CD4-positive, CD25-positive, alpha-beta regulatory T cell (primary cell): Measurements from ENCODE around the gene LRRTM4. TPM values are rescaled to one million over a fixed set of nuclear protein-coding genes. Genes with fewer than 3 reads are reported as not detected.

Experiments
- ATAC-seq, 2 donors: fragments of 150-1000 bp; cut with Tn5 transposase; one replicate each; pipeline ENCODE4 v1.10.0; 2021; ENCODE audit warnings: low read depth in 2 of 2, moderate number of reproducible peaks in 2 of 2, moderate library complexity in 1 of 2
- DNase-seq, 3 donors: peaks; one replicate each; pipeline versions ENCODE4 v3.0.0 to v3.0.0-alpha.2; 2012 to 2022; ENCODE audit warnings: mixed read lengths in 1 of 3
- H3K27ac ChIP-seq: one replicate; pipeline ENCODE4 v1.7.0; 2013; ENCODE audit warnings: mild to moderate bottlenecking, low read length; ENCODE audit not compliant: insufficient read depth, poor library complexity, severe bottlenecking
- H3K27me3 ChIP-seq: one replicate; pipeline ENCODE4 v1.7.0; 2013; ENCODE audit warnings: low read length; ENCODE audit not compliant: control insufficient read depth, insufficient read depth
- H3K36me3 ChIP-seq: one replicate; pipeline ENCODE4 v1.7.0; 2013; ENCODE audit warnings: mild to moderate bottlenecking, low read length, moderate library complexity; ENCODE audit not compliant: control insufficient read depth, insufficient read depth
- H3K4me1 ChIP-seq: 2 replicates; pipeline ENCODE4 v1.7.0; 2013; ENCODE audit warnings: mild to moderate bottlenecking, low read length; ENCODE audit not compliant: insufficient read depth, control insufficient read depth, poor library complexity, severe bottlenecking
- H3K4me3 ChIP-seq: one replicate; pipeline ENCODE4 v1.7.0; 2013; ENCODE audit warnings: low read depth, mild to moderate bottlenecking, low read length, moderate library complexity
- H3K9me3 ChIP-seq, 2 experiments: 1 replicate in 1 of 2; 2 replicates in 1 of 2; pipeline ENCODE4 v1.7.0; 2013; ENCODE audit warnings: low read length in 2 of 2, mild to moderate bottlenecking in 1 of 2, moderate library complexity in 1 of 2; ENCODE audit not compliant: control insufficient read depth in 2 of 2
- H3K27ac Mint-ChIP-seq, 3 donors: one replicate each; pipeline ENCODE4 v1.8.0; 2020 to 2022; ENCODE audit warnings: mild to moderate bottlenecking in 3 of 3, mixed read lengths in 3 of 3, moderate library complexity in 2 of 3
- H3K27me3 Mint-ChIP-seq: one replicate; pipeline ENCODE4 v1.8.0; 2022; ENCODE audit warnings: mild to moderate bottlenecking, mixed read lengths
- H3K36me3 Mint-ChIP-seq: one replicate; pipeline ENCODE4 v1.8.0; 2020; ENCODE audit warnings: mixed read lengths
- H3K4me1 Mint-ChIP-seq, 4 donors: one replicate each; pipeline ENCODE4 v1.8.0; 2020 to 2022; ENCODE audit warnings: mixed read lengths in 4 of 4, mild to moderate bottlenecking in 1 of 4
- H3K4me3 Mint-ChIP-seq, 4 donors: one replicate each; pipeline ENCODE4 v1.8.0; 2020 to 2022; ENCODE audit warnings: mild to moderate bottlenecking in 4 of 4, mixed read lengths in 4 of 4, moderate library complexity in 3 of 4
- H3K9me3 Mint-ChIP-seq, 7 donors: one replicate each; pipeline ENCODE4 v1.8.0; 2020 to 2022; ENCODE audit warnings: mixed read lengths in 7 of 7, mild to moderate bottlenecking in 3 of 7, moderate library complexity in 2 of 7
- polyA plus RNA-seq, 4 donors: library from polyadenylated mRNA; unstranded; fragments of 300-500 nt; fragmentation: Illumina TruSeq; gene quantifications; one replicate each; pipeline ENCODE4 v1.2.3, GENCODE V29; 2021
- total RNA-seq: library from RNA; stranded (reverse); gene quantifications from one replicate; pipeline ENCODE4 v1.2.3, GENCODE V29; 2022

Gene LRRTM4
- total and polyA plus RNA-seq, 5 donors from 2014 or later: not detected

GRCh38 chr2:77418537-77418936 is 103.6 kb downstream of the LRRTM4 start:
- Mint-ChIP-seq H3K4me3 (no peak overlapping the region), H3K27ac (no peak overlapping the region), H3K4me1 (no peaks in the 10 kb centered on the region), H3K9me3 (peaks cover 0 to 13% (median 8%) of the 10 kb centered on the region in 7 donors), H3K27me3 (no peaks in the 10 kb centered on the region), H3K36me3 (no peaks in the 10 kb centered on the region)
- Histone ChIP-seq H3K4me3 (no peak overlapping the region), H3K27me3 (no peaks in the 10 kb centered on the region), H3K9me3 (peaks cover 0 to 4% of the 10 kb centered on the region in 2 experiments), H3K36me3 (no peaks in the 10 kb centered on the region), H3K27ac (no peak overlapping the region), H3K4me1 (no peaks in the 10 kb centered on the region)
- no peak for DNase-seq
- ATAC-seq: no peak

GRCh38 chr2:77404189-77404588 is 118.0 kb downstream of the LRRTM4 start:
- no peaks in the 10 kb centered on the region for H3K27me3 ChIP-seq
- peaks cover 0 to 2% of the 10 kb centered on the region in 2 experiments for H3K9me3 ChIP-seq
- H3K27ac ChIP-seq: no peak overlapping the region
- no peak for ATAC-seq
- no peak overlapping the region for H3K4me3 ChIP-seq
- Mint-ChIP-seq H3K4me1 (no peaks in the 10 kb centered on the region), H3K27me3 (no peaks in the 10 kb centered on the region), H3K36me3 (no peaks in the 10 kb centered on the region), H3K9me3 (peaks cover 0 to 16% (median 11%) of the 10 kb centered on the region in 7 donors), H3K27ac (no peak overlapping the region), H3K4me3 (no peak overlapping the region)
- DNase-seq: no peak
- H3K4me1 ChIP-seq: no peaks in the 10 kb centered on the region
- no peaks in the 10 kb centered on the region for H3K36me3 ChIP-seq

- H3K9me3 ChIP-seq: peaks cover 3 to 4% of the 10 kb centered on the region in 2 experiments
- ATAC-seq: no peak
- H3K9me3 Mint-ChIP-seq: peaks cover 0 to 17% (median 9%) of the 10 kb centered on the region in 7 donors
- H3K4me3 Mint-ChIP-seq: no peak overlapping the region
- H3K27me3 ChIP-seq: no peaks in the 10 kb centered on the region
- no peaks in the 10 kb centered on the region for H3K4me1 Mint-ChIP-seq
- no peaks in the 10 kb centered on the region for H3K4me1 ChIP-seq
- H3K27ac ChIP-seq: no peak overlapping the region
- no peaks in the 10 kb centered on the region for H3K36me3 Mint-ChIP-seq
- H3K36me3 ChIP-seq: no peaks in the 10 kb centered on the region
- no peak for DNase-seq
- H3K27me3 Mint-ChIP-seq: no peaks in the 10 kb centered on the region
- no peak overlapping the region for H3K4me3 ChIP-seq
- no peak overlapping the region for H3K27ac Mint-ChIP-seq
Measured at GRCh38 chr2:77398970-77399600, 123.1 kb downstream of the LRRTM4 start.

GRCh38 chr2:77397763-77398162 is 124.4 kb downstream of the LRRTM4 start:
- Histone ChIP-seq H3K4me3 (no peak overlapping the region), H3K4me1 (no peaks in the 10 kb centered on the region), H3K27ac (no peak overlapping the region), H3K36me3 (no peaks in the 10 kb centered on the region), H3K9me3 (peaks cover 3 to 4% of the 10 kb centered on the region in 2 experiments), H3K27me3 (no peaks in the 10 kb centered on the region)
- Mint-ChIP-seq H3K27me3 (no peaks in the 10 kb centered on the region), H3K4me1 (no peaks in the 10 kb centered on the region), H3K27ac (peak overlapping the region in 1 of 3 donors; percentile 20), H3K9me3 (peaks cover 6 to 18% (median 8%) of the 10 kb centered on the region in 7 donors), H3K36me3 (no peaks in the 10 kb centered on the region), H3K4me3 (no peak overlapping the region)
- ATAC-seq (no peak), DNase-seq (no peak)

GRCh38 chr2:77395011-77395410 is 127.2 kb downstream of the LRRTM4 start:
- no peaks in the 10 kb centered on the region for H3K27me3 Mint-ChIP-seq
- no peak overlapping the region for H3K4me3 Mint-ChIP-seq
- no peaks in the 10 kb centered on the region for H3K36me3 Mint-ChIP-seq
- ATAC-seq: no peak
- no peak for DNase-seq
- no peaks in the 10 kb centered on the region for H3K4me1 ChIP-seq
- no peak overlapping the region for H3K4me3 ChIP-seq
- peaks cover 3 to 4% of the 10 kb centered on the region in 2 experiments for H3K9me3 ChIP-seq
- H3K36me3 ChIP-seq: no peaks in the 10 kb centered on the region
- H3K27ac Mint-ChIP-seq: no peak overlapping the region
- H3K4me1 Mint-ChIP-seq: no peaks in the 10 kb centered on the region
- peaks cover 3 to 22% (median 6%) of the 10 kb centered on the region in 7 donors for H3K9me3 Mint-ChIP-seq
- H3K27ac ChIP-seq: no peak overlapping the region
- no peaks in the 10 kb centered on the region for H3K27me3 ChIP-seq

GRCh38 chr2:77391119-77391518 is 131.1 kb downstream of the LRRTM4 start:
- Mint-ChIP-seq H3K27me3 (no peaks in the 10 kb centered on the region), H3K4me3 (no peak overlapping the region), H3K36me3 (no peaks in the 10 kb centered on the region), H3K9me3 (peaks cover 0 to 16% (median 6%) of the 10 kb centered on the region in 7 donors), H3K27ac (no peak overlapping the region), H3K4me1 (no peaks in the 10 kb centered on the region)
- H3K27me3 ChIP-seq: no peaks in the 10 kb centered on the region
- H3K27ac ChIP-seq: no peak overlapping the region
- peaks cover 0 to 5% of the 10 kb centered on the region in 2 experiments for H3K9me3 ChIP-seq
- no peaks in the 10 kb centered on the region for H3K4me1 ChIP-seq
- ATAC-seq: no peak
- H3K36me3 ChIP-seq: no peaks in the 10 kb centered on the region
- no peak overlapping the region for H3K4me3 ChIP-seq
- no peak for DNase-seq

- Histone ChIP-seq H3K27ac (no peak overlapping the region), H3K4me1 (no peaks in the 10 kb centered on the region), H3K36me3 (no peaks in the 10 kb centered on the region), H3K9me3 (peaks cover 2 to 3% of the 10 kb centered on the region in 2 experiments), H3K4me3 (no peak overlapping the region), H3K27me3 (no peaks in the 10 kb centered on the region)
- Mint-ChIP-seq H3K4me1 (no peaks in the 10 kb centered on the region), H3K27me3 (no peaks in the 10 kb centered on the region), H3K4me3 (no peak overlapping the region), H3K9me3 (peaks cover 0 to 14% (median 6%) of the 10 kb centered on the region in 7 donors), H3K36me3 (no peaks in the 10 kb centered on the region), H3K27ac (no peak overlapping the region)
- no peak for ATAC-seq
- no peak for DNase-seq
Measured at GRCh38 chr2:77387324-77387723, 134.9 kb downstream of the LRRTM4 start.

GRCh38 chr2:77372636-77373035 is 149.5 kb downstream of the LRRTM4 start:
- Histone ChIP-seq H3K9me3 (peaks cover 0 to 4% of the 10 kb centered on the region in 2 experiments), H3K27me3 (no peaks in the 10 kb centered on the region), H3K27ac (no peak overlapping the region), H3K36me3 (no peaks in the 10 kb centered on the region), H3K4me3 (no peak overlapping the region), H3K4me1 (no peaks in the 10 kb centered on the region)
- Mint-ChIP-seq H3K4me3 (no peak overlapping the region), H3K9me3 (peaks cover 0 to 23% (median 8%) of the 10 kb centered on the region in 7 donors), H3K4me1 (no peaks in the 10 kb centered on the region), H3K36me3 (no peaks in the 10 kb centered on the region), H3K27me3 (no peaks in the 10 kb centered on the region), H3K27ac (no peak overlapping the region)
- no peak for ATAC-seq
- DNase-seq: no peak
